CD4-positive, alpha-beta T cell (primary cell): ENCODE data around the gene AGBL1. TPM values are rescaled to one million over a fixed set of nuclear protein-coding genes. Genes with fewer than 3 reads are reported as not detected.

Experiments used
- ATAC-seq: fragments of 200-7000 bp; cut with Tn5 transposase; one replicate; pipeline ENCODE4 v1.10.0; 2022; ENCODE audit warnings: mild to moderate bottlenecking; ENCODE audit not compliant: poor library complexity
- CTCF ChIA-PET: fragments of 350-600 bp; sonication (Branson Sonifier 250); formaldehyde crosslinking; loops from one replicate; lab custom pipeline; 2021; ENCODE audit warnings: antibody characterized with exemption, inconsistent platforms; lab: Charles Lee
- POLR2A ChIA-PET: fragments of 350-600 bp; sonication (Branson Sonifier 250); formaldehyde crosslinking; loops from one replicate; lab custom pipeline; 2021; ENCODE audit warnings: antibody characterized with exemption, inconsistent platforms; lab: Charles Lee
- DNase-seq, 14 experiments: peaks; one replicate each; pipeline ENCODE4 v3.0.0-alpha.2; 2013 to 2020; ENCODE audit warnings: mixed read lengths in 2 of 14
- H3K27ac ChIP-seq, 2 donors: one replicate each; pipeline versions ENCODE4 v1.5.1 to v1.7.0; 2013; ENCODE audit warnings: low read length in 2 of 2, low read depth in 1 of 2, mild to moderate bottlenecking in 1 of 2
- H3K27me3 ChIP-seq, 2 experiments: 1 replicate in 1 of 2; 2 replicates in 1 of 2; pipeline versions ENCODE4 v1.6.1 to v1.7.0; 2013; ENCODE audit warnings: low read length in 2 of 2, control low read depth in 1 of 2, mild to moderate bottlenecking in 1 of 2, moderate library complexity in 1 of 2; ENCODE audit not compliant: insufficient read depth in 2 of 2, control insufficient read depth in 1 of 2
- H3K36me3 ChIP-seq: one replicate; pipeline ENCODE4 v1.6.1; 2013; ENCODE audit warnings: low read length, control low read depth; ENCODE audit not compliant: insufficient read depth
- H3K4me1 ChIP-seq: one replicate; pipeline ENCODE4 v1.6.1; 2013; ENCODE audit warnings: low read length, control low read depth; ENCODE audit not compliant: insufficient read depth
- H3K4me3 ChIP-seq: one replicate; pipeline ENCODE4 v1.5.1; 2013; ENCODE audit warnings: mild to moderate bottlenecking, low read length, moderate library complexity
- H3K9me3 ChIP-seq, 2 experiments: 1 replicate in 1 of 2; 2 replicates in 1 of 2; pipeline versions ENCODE4 v1.6.1 to v1.7.0; 2013; ENCODE audit warnings: low read length in 2 of 2, mild to moderate bottlenecking in 2 of 2, control low read depth in 1 of 2, moderate library complexity in 1 of 2; ENCODE audit not compliant: control insufficient read depth in 1 of 2, insufficient read depth in 1 of 2
- H3K27ac Mint-ChIP-seq: one replicate; pipeline ENCODE4 v1.8.0; 2020; ENCODE audit warnings: mixed read lengths
- H3K27me3 Mint-ChIP-seq: one replicate; pipeline ENCODE4 v1.8.0; 2021; ENCODE audit warnings: mixed read lengths
- H3K36me3 Mint-ChIP-seq: one replicate; pipeline ENCODE4 v1.8.0; 2021; ENCODE audit warnings: low read depth, mixed read lengths
- H3K4me1 Mint-ChIP-seq: one replicate; pipeline ENCODE4 v1.8.0; 2021; ENCODE audit warnings: low read depth, mixed read lengths
- H3K4me3 Mint-ChIP-seq: one replicate; pipeline ENCODE4 v1.8.0; 2020; ENCODE audit warnings: mild to moderate bottlenecking, mixed read lengths
- H3K9me3 Mint-ChIP-seq: one replicate; pipeline ENCODE4 v1.8.0; 2020; ENCODE audit warnings: mixed read lengths
- CTCF ChIP-seq: fragments of 200-600 bp; IDR thresholded peaks from one replicate; pipeline ENCODE4 v1.8.0; 2022; ENCODE audit warnings: antibody characterized with exemption, mild to moderate bottlenecking
- intact Hi-C, 2 experiments: fragments of 100-400 bp; cut with DNase I in 1 of 2; cut with micrococcal nuclease in 1 of 2; formaldehyde crosslinking; loops; one replicate each; pipeline versions ENCODE4 v1.15.1 to v1.9.0; 2023 to 2025; cut with DNase I, micrococcal nuclease
- total RNA-seq, 174 experiments: library from RNA in 2 of 174; stranded (reverse) in 2 of 174; gene quantifications; one replicate each; pipeline ENCODE4 v1.2.3 and lab custom pipeline; 2021 to 2026

Gene AGBL1
- total RNA-seq, 2 experiments from 2014 or later, result not detected

GRCh38 chr15:86322629-86323028 is 243.0 kb downstream of the AGBL1 start:
- no peaks in the 10 kb centered on the region for H3K36me3 Mint-ChIP-seq
- DNase-seq (no peak), ATAC-seq (no peak)
- H3K9me3 Mint-ChIP-seq, result peaks cover 2% of the 10 kb centered on the region
- no peak overlapping the region for H3K4me3 Mint-ChIP-seq
- CTCF ChIA-PET, result no interaction called here
- POLR2A ChIA-PET, result no interaction called here
- H3K4me1 ChIP-seq, result no peaks in the 10 kb centered on the region
- peaks cover 35% of the 10 kb centered on the region for H3K27me3 Mint-ChIP-seq
- no peak overlapping the region for H3K27ac ChIP-seq
- H3K27ac Mint-ChIP-seq, result no peak overlapping the region
- H3K9me3 ChIP-seq, result no peaks in the 10 kb centered on the region
- no peak overlapping the region for H3K4me3 ChIP-seq
- H3K36me3 ChIP-seq, result no peaks in the 10 kb centered on the region
- no peaks in the 10 kb centered on the region for H3K4me1 Mint-ChIP-seq
- no peak for TF ChIP-seq CTCF
- intact Hi-C loops, result no loop called here
- no peaks in the 10 kb centered on the region for H3K27me3 ChIP-seq

GRCh38 chr15:86327230-86327865 is 247.7 kb downstream of the AGBL1 start:
- H3K9me3 Mint-ChIP-seq, result no peaks in the 10 kb centered on the region

GRCh38 chr15:86328658-86329057 is 249.0 kb downstream of the AGBL1 start:
- intact Hi-C loops, result no loop called here
- POLR2A ChIA-PET, result no interaction called here
- Histone ChIP-seq H3K27ac (no peak overlapping the region), H3K27me3 (no peaks in the 10 kb centered on the region), H3K4me1 (no peaks in the 10 kb centered on the region), H3K4me3 (no peak overlapping the region), H3K36me3 (no peaks in the 10 kb centered on the region), H3K9me3 (peaks cover 15 to 18% of the 10 kb centered on the region in 2 experiments)
- no peak overlapping the region for H3K4me3 Mint-ChIP-seq
- DNase-seq (no peak), ATAC-seq (no peak)
- CTCF ChIA-PET, result no interaction called here
- no peak for TF ChIP-seq CTCF
- H3K27me3 Mint-ChIP-seq, result peaks cover 27% of the 10 kb centered on the region
- no peaks in the 10 kb centered on the region for H3K4me1 Mint-ChIP-seq
- H3K36me3 Mint-ChIP-seq, result no peaks in the 10 kb centered on the region
- H3K9me3 Mint-ChIP-seq, result no peaks in the 10 kb centered on the region
- no peak overlapping the region for H3K27ac Mint-ChIP-seq

More at GRCh38 chr15:86327230-86327865, 247.7 kb downstream of the AGBL1 start:
- CTCF ChIA-PET, result no interaction called here
- DNase-seq (no peak), ATAC-seq (no peak)
- Mint-ChIP-seq H3K4me3 (no peak overlapping the region), H3K27me3 (peaks cover 35% of the 10 kb centered on the region), H3K27ac (no peak overlapping the region), H3K36me3 (no peaks in the 10 kb centered on the region), H3K4me1 (no peaks in the 10 kb centered on the region)
- intact Hi-C loops, result no loop called here
- TF ChIP-seq CTCF, result no peak
- Histone ChIP-seq H3K27ac (no peak overlapping the region), H3K9me3 (peaks cover 15 to 17% of the 10 kb centered on the region in 2 experiments), H3K4me3 (no peak overlapping the region), H3K36me3 (no peaks in the 10 kb centered on the region), H3K4me1 (no peaks in the 10 kb centered on the region), H3K27me3 (no peaks in the 10 kb centered on the region)
- POLR2A ChIA-PET, result no interaction called here
